K562 (cell line): ENCODE measurements around the gene GIPC3. TPM values are rescaled to one million over a fixed set of nuclear protein-coding genes. Genes with fewer than 3 reads are reported as not detected.

Experiments used
- ATAC-seq: fragments of 200-7000 bp; cut with Tn5 transposase; 3 replicates; pipeline ENCODE4 v1.9.1; 2020; ENCODE audit warnings: moderate library complexity
- BruUV-seq: library from RNA; stranded (reverse); fragments of 400-500 nt; replicated peaks from 2 replicates; lab custom pipeline; 2021; lab: Mats Ljungman, UMichigan
- CTCF ChIA-PET: fragments of 300-600 bp; formaldehyde crosslinking; extraction: SDS; loops from one replicate; lab custom pipeline; 2021; ENCODE audit warnings: low intra/inter-chr PET ratio; lab: Yijun Ruan, JAX
- POLR2A ChIA-PET: fragments of 300-600, 350-650 bp; sonication (Branson Sonifier 250); formaldehyde crosslinking; extraction: SDS; loops from one replicate; lab custom pipeline; 2021; ENCODE audit warnings: antibody characterized with exemption, inconsistent platforms; lab: Yijun Ruan, JAX
- DNase-seq, 4 experiments: peaks; one replicate each; pipeline versions ENCODE4 v3.0.0 to v3.0.0-alpha.2; 2011 to 2018; ENCODE audit warnings: low spot score in 3 of 4, mixed read lengths in 3 of 4; ENCODE audit errors: extremely low read depth in 1 of 4
- FAIRE-seq: peaks from 2 replicates; lab custom pipeline; 2011; peaks lifted over from hg19 to GRCh38; lab: Jason Lieb, UNC
- H2AFZ ChIP-seq: 2 replicates; pipeline ENCODE4 v1.6.0; 2011; ENCODE audit warnings: low read depth, low read length, control low read depth, inconsistent platforms
- H3K27ac ChIP-seq: fragments of 200-600 bp; 3 replicates; pipeline ENCODE4 v1.8.0; 2011; ENCODE audit warnings: low read depth, mild to moderate bottlenecking, control low read depth, inconsistent platforms, low read length, moderate library complexity, mixed read lengths; ENCODE audit errors: extremely low read depth
- H3K27me3 ChIP-seq, 2 experiments: fragments of 300-600 bp in 1 of 2; 2 replicates in 1 of 2; 3 replicates in 1 of 2; pipeline versions ENCODE4 v1.6.0 to v1.8.0; 2011; ENCODE audit warnings: inconsistent platforms in 2 of 2, low read length in 2 of 2, mild to moderate bottlenecking in 1 of 2, mixed read lengths in 1 of 2, moderate library complexity in 1 of 2; ENCODE audit not compliant: control insufficient read depth in 2 of 2, insufficient read depth in 2 of 2
- H3K36me3 ChIP-seq: fragments of 300-600 bp; 3 replicates; pipeline ENCODE4 v1.8.0; 2011; ENCODE audit warnings: mild to moderate bottlenecking, low read length, inconsistent platforms; ENCODE audit not compliant: control insufficient read depth, insufficient read depth
- H3K4me1 ChIP-seq, 2 experiments: fragments of 200-600 bp in 1 of 2; replicated peaks in 1 of 2; 2 replicates in 1 of 2; 3 replicates in 1 of 2; pipeline versions ENCODE4 v1.5.1 to v1.8.0; 2011; ENCODE audit warnings: inconsistent platforms in 2 of 2, low read length in 2 of 2, mild to moderate bottlenecking in 1 of 2, mixed read lengths in 1 of 2, moderate library complexity in 1 of 2; ENCODE audit not compliant: control insufficient read depth in 2 of 2, insufficient read depth in 2 of 2
- H3K4me2 ChIP-seq: 2 replicates; pipeline ENCODE4 v1.6.1; 2011; ENCODE audit warnings: low read length, control low read depth, inconsistent platforms, mixed read lengths; ENCODE audit not compliant: insufficient read depth
- H3K4me3 ChIP-seq: fragments of 200-600 bp; sonication (generic), shearing (Covaris generic); 2 replicates; pipeline ENCODE4 v1.5.1; 2016; ENCODE audit warnings: control low read depth, inconsistent platforms
- H3K79me2 ChIP-seq: fragments of 200-600 bp; 3 replicates; pipeline ENCODE4 v1.8.0; 2011; ENCODE audit warnings: low read length, inconsistent platforms; ENCODE audit not compliant: control insufficient read depth, insufficient read depth
- H3K9ac ChIP-seq, 2 experiments: 2 replicates each; pipeline versions ENCODE4 v1.6.0 to v1.6.1; 2011; ENCODE audit warnings: low read depth in 2 of 2, low read length in 2 of 2, control low read depth in 1 of 2, inconsistent platforms in 1 of 2, mild to moderate bottlenecking in 1 of 2, mixed read lengths in 1 of 2; ENCODE audit not compliant: insufficient read depth in 1 of 2
- H3K9me1 ChIP-seq: one replicate; pipeline ENCODE4 v1.6.0; 2011; ENCODE audit warnings: inconsistent platforms, mild to moderate bottlenecking, low read length, moderate library complexity; ENCODE audit not compliant: control insufficient read depth, insufficient read depth
- H3K9me3 ChIP-seq: replicated peaks from 2 replicates; pipeline ENCODE4 v1.5.1; 2011; ENCODE audit warnings: low read depth, low read length, inconsistent platforms; ENCODE audit not compliant: control insufficient read depth, insufficient read depth
- H4K20me1 ChIP-seq: replicated peaks from 2 replicates; pipeline ENCODE4 v1.6.1; 2011; ENCODE audit warnings: low read length, inconsistent platforms, mixed read lengths; ENCODE audit not compliant: control insufficient read depth, insufficient read depth
- NBN ChIP-seq: fragments of 450-650 bp; IDR thresholded peaks from 2 replicates; pipeline ENCODE4 v1.6.1; 2016; ENCODE audit warnings: low read depth, mild to moderate bottlenecking
- POLR2G ChIP-seq: fragments of 200-400 bp; formaldehyde crosslinking; IDR thresholded peaks from 2 replicates; pipeline ENCODE4 v1.6.1; 2017; ENCODE audit warnings: low read depth, mild to moderate bottlenecking, antibody characterized with exemption, low read length, moderate library complexity
- RBM22 ChIP-seq: fragments of 200-400 bp; formaldehyde crosslinking; IDR thresholded peaks from 2 replicates; pipeline ENCODE4 v1.6.1; 2018; ENCODE audit warnings: low read length, low read depth; ENCODE audit not compliant: poor library complexity, severe bottlenecking
- TSHZ1 ChIP-seq: fragments of 250-450 bp; sonication (Bioruptor Pico); IDR thresholded peaks from 2 replicates; pipeline ENCODE4 v1.4.0; 2020; ENCODE audit warnings: mild to moderate bottlenecking, moderate library complexity
- ZNF121 ChIP-seq: sonication (generic); formaldehyde crosslinking; conservative IDR thresholded peaks from 2 replicates; pipeline ENCODE4 v1.8.0; 2022; ENCODE audit warnings: missing genetic modification reagents
- WGBS: fragments of 100-300 bp; shearing (Covaris generic); methylation state at CpG from one replicate; pipeline ENCODE4 v1.1.6; 2016; ENCODE audit warnings: low coverage, mixed read lengths; ENCODE audit not compliant: insufficient coverage; ENCODE audit errors: missing lambda C conversion rate; 5-methylcytosine and 5-hydroxymethylcytosine counted together
- in situ Hi-C: fragments of 300-500 bp; cut with MboI; formaldehyde crosslinking; loops from 4 replicates; pipeline ENCODE4 v1.15.0; 2018; ENCODE audit warnings: inconsistent platforms, mixed read lengths
- intact Hi-C: fragments of 100-400 bp; cut with micrococcal nuclease; formaldehyde crosslinking; loops from 2 replicates; pipeline ENCODE4 v1.14.2; 2022
- polyA plus RNA-seq, 8 experiments: library from polyadenylated mRNA; depleted of rRNA in 4 of 8; stranded (reverse) in 5 of 8; unstranded in 3 of 8; fragments of >200 nt; fragmentation: Nextera tagmentation in 2 of 8; fragmentation: Illumina TruSeq in 1 of 8; extraction: Ambion mirVana in 2 of 8; extraction: Trizol in 1 of 8; gene quantifications; 2 replicates each; pipeline versions ENCODE4 v1.2.1 to v1.2.3, GENCODE V29; 2011 to 2014; ENCODE audit warnings: inconsistent platforms in 1 of 8, missing spikeins in 1 of 8
- total RNA-seq, 7 experiments: library from RNA; depleted of rRNA in 6 of 7; stranded (reverse); fragments of >200 nt in 6 of 7; fragmentation: Illumina TruSeq in 2 of 7; extraction: Trizol in 2 of 7; gene quantifications; 2 replicates each; pipeline versions ENCODE4 v1.2.1 to v1.2.3, GENCODE V29; 2011 to 2021; ENCODE audit warnings: low replicate concordance in 1 of 7

GIPC3 gene
- total and polyA plus RNA-seq, 9 of the 15 experiments (the other 6 are each of a cell fraction or from before 2014, with no cell fraction given), result 0.03 to 3.6 (median 1.5) TPM; not detected in 1

GRCh38 chr19:3611841-3612240 lies 26.6 kb downstream of the GIPC3 start (continued):
- TF ChIP-seq TSHZ1 (CRISPR knock-in tag), result no peak

- peaks cover 64% of the 10 kb centered on the region for H3K36me3 ChIP-seq
- intact Hi-C loops (no loop called here), in situ Hi-C loops (no loop called here)
- WGBS, result 96% methylated on average over 14 of the region's 33 CpGs
- H3K9me1 ChIP-seq, result no peaks in the 10 kb centered on the region
- no peak for ATAC-seq
- no peaks in the 10 kb centered on the region for H3K27me3 ChIP-seq
- peaks cover 14% of the 10 kb centered on the region; the same call in 2 of the 3 replicates for H3K79me2 ChIP-seq
- FAIRE-seq, result no peak
- H3K4me3 ChIP-seq, result no peak overlapping the region
- peaks cover 30 to 88% of the 10 kb centered on the region in 2 experiments for H3K4me1 ChIP-seq
- ChIA-PET POLR2A (interaction anchor here (0.9 to 1.0 kb wide), 3 partner anchors 14 to 56 kb away, joined by 3 to 5 read pairs (median 3); no protein-coding TSS in a partner anchor), CTCF (no interaction called here)
- no peaks in the 10 kb centered on the region; the same call in 1 of the 2 replicates for H3K9me3 ChIP-seq
- H3K27ac ChIP-seq, result peak overlapping the region; percentile 76; the same call in 2 of the 3 replicates
- DNase-seq, result no peak
- BruUV-seq, result no TSS peak
- no peaks in the 10 kb centered on the region for H4K20me1 ChIP-seq
- H3K9ac ChIP-seq, result peak overlapping the region; percentile 30 to 86; a peak in 3 of 4 replicates
- no peak overlapping the region for H3K4me2 ChIP-seq
- peak; percentile 19 for TF ChIP-seq RBM22
- peak; percentile 70 for TF ChIP-seq POLR2G
- TF ChIP-seq ZNF121, result no peak
- TF ChIP-seq NBN, result no peak
- no peak overlapping the region for H2AFZ ChIP-seq
These were observed 27.1 kb downstream of the GIPC3 start for GRCh38 chr19:3612330-3612729.
